ENCODE measurements around the gene TECPR2. TPM values are rescaled to one million over a fixed set of nuclear protein-coding genes. Genes with fewer than 3 reads are reported as not detected.

Gene TECPR2
- total RNA-seq, 2 experiments from 2014 or later = 4.8 to 5.7 TPM

Other genes with a start within 250 kb of the TECPR2 start
- gene WDR20, start 223.0 kb upstream of the TECPR2 start, total RNA-seq = 10 to 100 TPM; 22.3 to 27.3 TPM
- gene MOK, start 57.8 kb upstream of the TECPR2 start, total RNA-seq = 1 to 10 TPM; 6.5 to 7.4 TPM
- 10 to 100 TPM; 12.9 TPM for gene ZNF839, start 43.2 kb upstream of the TECPR2 start, total RNA-seq
- gene CINP, start 51 bp upstream of the TECPR2 start, total RNA-seq = 10 to 100 TPM; 59.2 to 61.8 TPM
- gene ANKRD9, start 146.8 kb downstream of the TECPR2 start, total RNA-seq = 10 to 100 TPM; 10.7 to 10.9 TPM
- gene RCOR1, start 229.7 kb downstream of the TECPR2 start, total RNA-seq = 10 to 100 TPM; 14.7 to 16.2 TPM

All from activated naive CD8-positive, alpha-beta T cell treated with anti-CD3 and anti-CD28 coated beads for 36 hours (primary cell).